ENCODE measurements around the gene STK35.

The STK35 gene

DNA sequence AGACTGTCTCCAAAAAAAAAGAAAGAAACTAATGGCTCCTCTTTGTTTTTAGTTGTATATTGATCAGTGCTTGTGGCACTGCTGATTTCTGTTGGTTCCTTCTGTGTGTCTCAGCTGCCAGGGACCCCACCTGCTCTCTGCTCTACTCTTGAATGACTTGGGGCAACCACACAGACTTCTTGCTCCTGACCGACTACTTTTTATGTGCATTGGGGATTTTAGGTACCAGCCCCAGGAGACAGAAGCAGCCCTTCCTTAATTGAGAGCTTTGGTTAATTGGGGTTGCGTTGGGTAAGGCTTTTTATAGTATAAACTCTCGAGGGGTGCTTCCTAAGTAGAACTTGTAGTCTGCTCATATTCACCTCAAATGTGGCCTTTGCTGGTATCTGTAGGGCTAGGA, 6.9 kb downstream of the STK35 start:
- no peak for DNase-seq

DNA sequence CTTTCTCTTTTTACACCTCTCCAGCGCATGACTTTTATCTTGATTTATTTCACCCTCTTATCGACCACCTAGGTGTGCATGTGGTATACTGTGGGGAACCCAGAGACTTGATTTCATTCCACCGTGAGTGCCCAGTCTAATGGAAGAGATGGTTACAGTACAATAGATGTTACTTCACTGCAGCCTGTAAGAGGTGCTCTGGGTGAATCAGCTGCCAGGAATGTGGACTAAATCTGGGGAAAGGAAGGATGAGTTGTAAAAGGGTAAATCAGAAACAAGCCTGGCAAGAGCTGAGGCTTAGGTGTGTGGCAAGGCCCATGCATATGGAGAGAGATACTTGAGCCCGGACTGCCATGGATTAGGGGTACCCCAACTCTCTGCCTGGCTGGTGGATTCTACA, 7.4 kb downstream of the STK35 start:
- DNase-seq: no peak

DNA sequence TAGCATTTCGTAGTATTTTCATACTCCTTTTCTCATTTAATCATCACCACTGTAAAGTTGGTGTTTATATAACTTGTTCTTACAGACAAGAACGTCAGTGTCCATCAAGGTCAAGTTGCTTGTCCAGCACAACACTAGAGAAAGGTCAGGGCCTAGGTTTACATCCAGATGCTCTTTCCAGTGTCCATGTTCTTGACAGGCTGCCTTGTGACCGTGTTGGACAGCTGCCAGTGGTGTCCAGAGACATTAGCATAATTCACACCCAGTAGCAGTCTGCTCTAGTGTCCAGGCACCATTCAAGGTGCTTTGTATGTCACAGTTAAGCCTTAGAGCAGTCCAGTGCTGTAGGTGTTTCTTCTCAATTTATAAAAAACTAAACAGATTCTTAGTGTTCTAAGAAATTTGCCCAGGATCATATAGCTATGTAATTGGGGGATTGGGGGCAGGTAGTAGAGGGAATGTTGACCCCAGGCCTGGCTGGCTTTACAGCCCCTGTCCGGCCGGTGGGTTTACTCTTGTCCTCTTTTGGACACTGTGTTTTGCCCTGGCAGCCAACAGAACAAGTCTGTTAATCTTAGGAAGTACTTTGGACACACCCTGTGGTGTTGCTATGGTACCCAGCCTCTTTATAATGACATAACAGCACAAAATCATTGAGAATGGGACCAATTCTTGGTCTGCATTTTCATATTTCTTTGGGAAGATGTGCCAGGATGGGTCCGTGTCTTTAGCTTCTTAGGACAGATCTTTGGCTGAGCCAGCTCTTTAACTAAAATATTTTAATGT, 8.0 kb downstream of the STK35 start:
- no peak for DNase-seq

DNA sequence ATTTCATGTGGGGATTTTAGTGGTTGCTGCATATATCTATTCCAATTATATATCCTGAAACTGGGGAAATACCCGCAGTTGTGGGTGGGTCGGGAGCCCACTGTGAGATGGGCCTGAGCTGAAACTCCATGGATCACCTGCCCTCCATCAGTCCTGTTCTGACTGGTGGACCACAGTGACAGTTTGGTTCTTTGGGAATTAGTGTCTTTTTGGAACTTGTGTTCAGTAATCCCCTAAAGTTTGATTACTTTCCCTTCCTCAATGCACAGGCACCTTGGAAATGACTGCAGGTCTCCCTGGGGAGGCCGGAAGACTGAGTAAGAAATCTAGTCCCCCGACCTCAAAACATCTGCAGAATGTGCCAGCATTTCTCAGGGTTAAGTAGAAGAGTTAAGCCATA, 11.3 kb downstream of the STK35 start:
- no peak for DNase-seq

DNA sequence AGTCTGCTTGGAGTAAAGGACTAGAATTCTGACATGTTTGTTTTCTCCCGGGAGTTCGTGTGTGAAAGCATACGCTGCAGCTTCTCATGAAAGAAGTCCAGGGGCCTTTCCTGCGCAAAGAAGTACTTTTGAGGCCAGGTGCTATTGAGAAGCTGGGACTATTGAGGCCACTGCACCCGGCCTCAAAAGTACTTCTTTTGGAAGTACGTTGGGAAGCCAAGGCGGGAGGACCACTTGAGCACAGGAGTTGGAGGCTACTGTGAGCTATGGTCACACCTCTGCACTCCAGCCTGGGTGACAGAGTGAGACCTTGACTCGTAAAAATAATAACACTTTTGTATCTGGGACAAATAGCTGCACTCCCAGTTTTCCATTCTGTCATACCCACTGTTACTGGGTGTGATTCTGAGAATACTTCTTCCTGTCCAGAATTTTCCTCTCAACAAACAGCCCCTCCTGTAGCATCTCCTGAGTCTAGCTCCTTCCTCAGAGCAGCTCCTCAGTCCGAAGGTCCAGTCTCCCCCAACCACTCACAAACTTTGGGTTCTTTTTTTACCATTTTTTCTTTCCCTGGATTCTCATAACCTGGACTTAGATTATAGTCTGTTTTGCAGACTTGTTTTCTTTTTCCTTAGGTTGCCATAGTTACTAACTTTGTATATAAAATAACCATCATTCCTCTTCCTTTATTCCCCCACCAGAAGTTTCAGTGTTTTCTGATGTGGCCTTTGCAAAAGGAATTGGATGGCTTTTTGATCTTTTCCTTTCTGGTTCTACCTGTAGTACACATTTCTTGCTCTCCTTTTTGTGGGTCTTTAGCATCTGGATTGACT, 12.7 kb downstream of the STK35 start:
- DNase-seq: no peak

DNA sequence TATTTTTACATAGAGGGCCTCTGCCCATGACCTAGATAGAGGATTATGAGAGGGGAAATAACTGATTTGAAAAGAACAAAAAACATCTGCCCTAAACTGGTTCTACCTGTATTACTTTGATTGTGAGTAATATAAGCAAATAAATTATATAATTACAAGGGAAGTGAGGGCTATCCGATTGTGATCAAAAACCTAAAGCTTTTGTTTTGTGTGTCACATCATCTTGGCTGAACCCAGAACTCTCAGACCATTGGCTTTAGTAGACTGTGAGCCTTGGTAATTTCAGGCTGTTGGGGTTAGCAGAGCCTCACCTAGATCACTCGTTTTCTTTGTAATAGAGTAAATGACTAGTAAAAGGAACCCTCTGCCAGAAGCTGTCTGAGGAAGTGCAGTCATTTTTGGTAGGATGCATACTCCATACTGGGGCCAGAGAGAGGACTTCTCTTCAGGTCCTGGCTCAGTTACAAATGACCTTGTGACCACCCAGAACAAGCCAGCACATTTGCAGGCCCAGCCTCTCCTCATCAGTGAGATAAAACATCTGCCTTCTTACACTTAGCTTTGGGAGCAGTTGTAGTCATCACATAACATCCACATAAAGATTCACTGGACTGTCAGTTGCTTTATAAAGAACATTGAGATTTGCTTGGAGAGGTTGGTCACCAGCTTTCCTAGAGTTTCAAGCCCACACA, 13.5 kb downstream of the STK35 start:
- no peak for DNase-seq

DNA sequence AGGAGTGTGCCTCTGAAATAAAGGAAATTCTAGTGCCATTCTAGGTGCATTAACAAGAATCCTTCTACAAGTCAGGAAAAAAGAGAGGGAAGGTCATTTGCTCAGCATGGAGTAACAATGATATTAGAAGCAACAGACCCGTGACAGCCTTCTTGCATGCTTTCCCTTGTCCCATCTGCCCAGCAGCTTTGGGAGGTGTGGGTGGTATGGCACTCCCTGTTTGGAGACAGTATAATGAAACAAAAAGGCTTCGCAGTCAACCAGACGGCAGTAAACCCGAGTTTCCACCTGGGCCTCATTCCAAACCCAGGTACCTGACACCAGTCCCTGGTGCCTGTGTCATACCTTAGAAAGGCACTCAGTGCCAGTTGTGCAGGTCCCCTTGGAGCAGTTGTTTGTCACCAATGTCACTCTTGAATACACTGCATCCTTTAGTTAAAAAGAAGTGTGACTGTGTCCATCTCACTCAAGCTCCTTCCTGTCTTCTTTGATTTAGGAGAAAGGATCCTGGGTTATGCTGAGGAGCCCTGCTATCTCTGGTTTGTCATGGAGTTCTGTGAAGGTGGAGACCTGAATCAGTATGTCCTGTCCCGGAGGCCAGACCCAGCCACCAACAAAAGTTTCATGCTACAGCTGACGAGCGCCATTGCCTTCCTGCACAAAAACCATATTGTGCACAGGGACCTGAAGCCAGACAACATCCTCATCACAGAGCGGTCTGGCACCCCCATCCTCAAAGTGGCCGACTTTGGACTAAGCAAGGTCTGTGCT, 14.7 kb downstream of the STK35 start:
- DNase-seq: no peak

DNA sequence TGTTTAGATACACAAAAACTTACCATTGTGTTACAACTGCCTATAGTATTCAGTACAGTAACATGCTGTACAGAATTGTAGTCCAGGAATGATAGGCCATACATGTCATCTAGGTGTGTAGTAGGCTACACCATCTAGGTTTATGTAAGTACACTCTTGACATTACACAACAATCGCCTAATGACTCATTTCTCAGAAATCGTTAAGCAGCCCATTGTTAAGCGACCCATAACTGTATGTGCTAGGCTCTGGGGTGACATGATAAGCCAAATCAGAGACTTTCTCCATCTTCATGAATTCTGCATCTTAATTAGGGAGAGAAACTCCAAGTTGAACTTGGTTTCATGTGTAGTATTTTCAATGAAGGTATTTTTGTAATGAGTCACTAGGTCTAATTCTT, 17.2 kb downstream of the STK35 start:
- no peak for DNase-seq

DNA sequence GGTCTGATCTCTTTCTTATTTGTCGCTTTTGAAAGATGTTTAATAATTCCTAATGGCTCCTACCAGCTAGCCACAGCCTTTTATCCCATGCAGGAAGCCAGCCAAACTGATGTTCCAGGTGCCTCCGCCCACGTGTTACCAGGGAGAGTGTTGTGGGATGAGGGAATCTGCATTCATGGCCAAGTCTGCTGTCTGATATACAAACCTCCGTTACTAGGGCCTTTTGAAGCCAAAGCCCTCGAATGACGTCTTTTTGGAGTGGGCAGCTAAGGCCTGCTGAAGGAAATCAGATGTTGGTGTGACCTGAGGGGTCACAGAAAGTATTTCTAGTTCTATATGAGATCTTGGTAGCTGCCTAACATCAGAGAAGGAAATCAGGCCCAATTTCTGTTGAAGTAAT, 21.3 kb downstream of the STK35 start:
- DNase-seq: no peak

DNA sequence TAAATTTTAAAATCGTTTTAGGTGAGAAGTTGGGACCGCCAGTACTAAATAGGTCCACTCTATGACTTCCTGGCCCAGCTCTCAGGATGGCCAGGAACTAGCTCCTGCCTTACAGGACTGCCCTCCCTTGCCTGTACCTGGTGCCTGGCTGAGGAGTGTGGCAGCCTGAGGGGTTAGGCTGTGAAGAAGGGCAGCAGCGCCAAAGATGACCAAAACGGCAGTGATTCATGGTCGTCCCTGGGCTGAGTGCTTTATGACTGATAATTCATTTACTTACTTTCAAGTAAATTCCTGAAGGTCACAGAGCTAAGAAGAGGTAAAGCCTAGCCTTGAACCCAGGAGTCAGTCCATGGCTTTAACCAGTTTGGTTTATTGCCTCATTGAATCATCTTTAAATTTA, 22.1 kb downstream of the STK35 start:
- DNase-seq: no peak

DNA sequence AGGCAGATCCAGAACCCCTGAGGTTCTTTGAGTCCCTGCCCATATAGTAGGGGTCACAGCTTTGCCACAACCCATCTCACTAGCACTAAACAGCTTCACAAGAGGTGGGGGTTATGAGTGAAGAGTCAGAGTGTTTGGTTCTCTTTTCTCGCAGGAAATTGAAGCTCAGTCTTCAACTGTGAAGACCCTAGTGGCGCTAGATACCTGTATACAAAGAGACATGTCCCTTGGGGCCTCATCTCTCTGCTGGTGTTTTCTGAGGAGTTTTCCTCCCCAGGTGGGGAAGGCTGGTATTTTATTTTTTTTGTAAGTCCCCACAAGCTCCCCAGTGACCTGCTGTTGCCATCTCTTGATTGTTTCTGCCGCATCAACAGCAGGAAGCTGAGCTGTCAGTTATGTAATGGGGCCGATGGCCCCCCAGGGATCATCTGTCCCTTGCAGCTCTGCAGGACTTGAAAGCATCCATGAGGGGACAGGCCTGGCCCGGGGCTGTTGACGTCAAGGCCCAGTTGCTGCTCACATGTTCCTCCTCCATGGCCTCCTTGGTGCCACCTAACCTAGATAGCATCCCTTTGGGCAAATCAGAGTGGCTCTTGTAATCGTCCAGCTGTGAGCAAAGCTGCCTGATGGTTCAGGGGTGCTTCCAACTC, 23.1 kb downstream of the STK35 start:
- DNase-seq: no peak

DNA sequence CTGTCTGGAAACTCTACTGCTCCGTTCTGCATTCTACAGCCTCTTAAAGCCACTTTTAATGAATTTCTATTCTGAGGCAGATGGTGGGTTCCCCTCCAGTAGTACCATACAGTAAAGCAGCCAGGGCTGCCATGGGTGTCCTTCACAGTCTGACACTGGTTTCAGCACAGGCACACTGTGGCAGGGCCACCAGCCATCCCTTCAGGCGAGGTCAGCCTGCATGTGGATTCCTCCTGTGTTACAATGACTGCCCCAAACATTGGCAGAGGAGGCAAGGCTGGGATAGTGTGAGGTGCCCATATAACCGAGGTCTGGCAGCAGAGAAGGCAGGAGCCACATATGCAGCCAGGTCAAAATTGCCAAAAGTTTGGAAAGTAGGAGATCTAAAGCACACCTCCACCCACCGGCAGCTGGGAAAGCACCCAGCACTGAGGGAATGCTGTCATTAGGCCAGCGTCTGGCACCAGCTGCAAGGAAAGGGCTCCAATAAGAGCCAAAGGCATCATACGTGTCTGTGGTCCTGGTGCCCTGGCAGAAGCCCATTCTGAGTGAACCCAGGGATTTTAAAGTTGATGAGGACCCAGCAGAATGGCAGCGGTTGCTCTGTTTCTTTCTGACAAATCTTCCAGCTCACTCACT, 24.0 kb downstream of the STK35 start:
- DNase-seq: no peak

DNA sequence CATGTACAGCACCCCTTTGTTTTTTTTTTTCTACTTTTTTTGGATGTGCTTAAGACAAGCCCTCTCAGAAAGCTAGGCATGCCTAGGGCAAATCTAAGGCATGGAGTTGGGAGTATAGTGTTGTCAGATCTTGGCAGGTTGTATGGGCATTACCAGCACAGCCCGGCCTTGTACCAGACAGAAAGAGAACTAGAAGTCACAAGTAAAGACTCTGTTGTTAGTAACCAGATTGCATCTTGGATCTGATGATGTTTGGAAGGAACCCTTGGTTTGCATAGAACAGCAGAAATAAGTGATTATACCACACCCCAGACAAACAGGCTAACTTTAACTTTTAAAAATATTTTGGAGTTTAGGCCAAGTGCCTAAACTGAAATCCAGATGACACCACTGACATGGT, 25.6 kb downstream of the STK35 start:
- no peak for DNase-seq

DNA sequence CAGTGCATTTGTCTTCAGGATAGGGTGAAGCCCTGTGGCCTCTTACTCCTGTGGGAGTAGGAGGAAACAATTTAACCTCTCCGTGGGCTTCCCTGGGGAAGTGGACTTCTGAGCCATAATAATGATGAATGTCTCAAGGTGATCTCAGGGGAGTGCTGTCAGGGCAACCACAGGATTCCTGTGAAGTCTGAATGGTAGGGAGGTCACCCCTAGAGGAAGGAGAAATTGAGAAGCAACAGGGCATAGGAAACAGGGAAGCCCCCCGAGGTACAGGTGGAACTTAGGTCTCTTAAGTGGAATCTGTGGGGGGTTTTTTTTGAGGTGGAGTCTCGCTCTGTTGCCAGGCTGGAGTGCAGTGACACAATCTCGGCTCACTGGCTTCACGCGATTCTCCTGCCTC, 26.9 kb downstream of the STK35 start:
- no peak for DNase-seq

DNA sequence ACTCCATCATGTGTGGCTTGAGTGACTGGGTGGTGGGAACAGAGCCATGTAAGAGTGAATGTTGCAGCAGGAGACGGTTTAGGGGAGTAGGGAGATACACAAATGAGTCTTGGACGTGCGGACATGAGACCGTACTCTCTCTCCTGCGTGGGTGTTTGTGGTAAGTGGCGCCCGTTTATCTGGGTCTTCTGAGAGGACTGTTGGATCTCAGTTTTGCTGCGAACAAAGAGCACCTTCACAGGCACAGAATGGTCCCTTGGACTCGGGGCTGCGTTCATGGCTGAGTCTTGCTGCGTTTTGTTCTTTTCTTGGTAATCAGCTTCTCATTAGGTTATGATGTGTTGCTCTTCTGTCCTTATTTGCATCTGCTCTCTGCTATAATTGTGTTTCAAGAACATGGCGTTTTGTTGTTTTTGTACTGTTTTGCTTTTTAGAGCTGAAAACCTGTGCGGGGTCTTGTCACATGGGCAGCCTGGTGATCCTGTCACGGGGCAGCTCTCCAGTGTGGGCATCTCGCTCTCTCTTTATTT, 28.5 kb downstream of the STK35 start:
- DNase-seq: no peak

DNA sequence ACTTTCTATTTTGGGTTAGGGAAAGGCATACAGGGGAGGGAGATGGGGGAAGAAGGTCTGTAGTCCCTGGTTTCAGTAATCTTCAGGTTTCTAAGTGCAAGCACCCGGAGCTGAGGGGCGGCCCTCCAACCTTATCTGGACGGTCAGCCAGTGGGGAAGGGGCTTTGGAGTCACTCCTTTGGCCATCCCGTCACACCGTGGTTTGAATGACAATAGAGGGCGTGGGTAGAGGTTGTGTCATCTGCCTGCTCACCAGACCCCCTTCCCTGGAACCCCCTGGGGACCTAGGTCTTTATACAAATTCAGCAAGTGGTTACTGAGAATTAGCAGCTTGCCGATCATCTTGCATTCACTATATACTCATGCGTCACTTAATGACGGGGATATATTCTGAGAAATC, 29.1 kb downstream of the STK35 start:
- DNase-seq: no peak

DNA sequence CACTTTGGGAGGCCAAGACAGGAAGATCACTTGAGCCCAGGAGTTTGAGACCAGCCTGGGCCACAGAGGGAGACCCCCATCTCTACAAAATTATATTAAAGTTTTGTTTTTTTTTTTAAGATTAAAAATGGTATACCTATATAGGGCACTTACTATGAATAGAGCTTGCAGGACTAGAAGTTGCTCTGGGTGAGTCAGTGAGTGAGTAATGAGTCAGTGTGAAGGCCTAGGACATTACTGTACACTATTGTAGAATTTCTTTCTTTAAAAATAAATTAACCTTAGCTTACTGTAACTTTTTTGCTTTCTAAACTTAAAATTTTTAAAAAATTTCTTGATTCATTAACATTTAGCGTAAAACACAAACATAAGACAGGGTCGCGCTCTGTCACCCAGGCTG, 29.7 kb downstream of the STK35 start:
- no peak for DNase-seq

DNA sequence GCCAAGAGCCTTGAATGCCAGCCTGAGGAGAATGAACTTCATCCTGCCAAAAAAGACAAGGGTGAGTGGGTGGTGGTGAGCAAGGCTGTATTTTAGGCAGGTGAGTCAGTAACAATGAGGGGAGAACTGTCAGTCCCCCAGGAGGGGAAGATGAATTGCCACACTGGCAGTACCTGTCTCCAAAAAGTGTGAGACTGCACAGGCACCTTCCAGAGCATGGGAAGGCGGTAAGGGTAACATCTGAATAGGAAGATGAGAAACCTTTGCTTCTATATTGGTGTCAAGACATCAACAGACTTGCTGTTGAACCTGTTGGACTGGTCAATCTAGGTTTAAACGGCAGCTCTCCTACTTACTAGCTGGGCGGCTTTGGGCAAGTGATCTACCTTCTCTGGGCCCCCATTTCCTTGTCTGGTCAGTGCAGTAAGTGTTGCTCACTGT, 30.9 kb downstream of the STK35 start:
- no peak for DNase-seq

DNA sequence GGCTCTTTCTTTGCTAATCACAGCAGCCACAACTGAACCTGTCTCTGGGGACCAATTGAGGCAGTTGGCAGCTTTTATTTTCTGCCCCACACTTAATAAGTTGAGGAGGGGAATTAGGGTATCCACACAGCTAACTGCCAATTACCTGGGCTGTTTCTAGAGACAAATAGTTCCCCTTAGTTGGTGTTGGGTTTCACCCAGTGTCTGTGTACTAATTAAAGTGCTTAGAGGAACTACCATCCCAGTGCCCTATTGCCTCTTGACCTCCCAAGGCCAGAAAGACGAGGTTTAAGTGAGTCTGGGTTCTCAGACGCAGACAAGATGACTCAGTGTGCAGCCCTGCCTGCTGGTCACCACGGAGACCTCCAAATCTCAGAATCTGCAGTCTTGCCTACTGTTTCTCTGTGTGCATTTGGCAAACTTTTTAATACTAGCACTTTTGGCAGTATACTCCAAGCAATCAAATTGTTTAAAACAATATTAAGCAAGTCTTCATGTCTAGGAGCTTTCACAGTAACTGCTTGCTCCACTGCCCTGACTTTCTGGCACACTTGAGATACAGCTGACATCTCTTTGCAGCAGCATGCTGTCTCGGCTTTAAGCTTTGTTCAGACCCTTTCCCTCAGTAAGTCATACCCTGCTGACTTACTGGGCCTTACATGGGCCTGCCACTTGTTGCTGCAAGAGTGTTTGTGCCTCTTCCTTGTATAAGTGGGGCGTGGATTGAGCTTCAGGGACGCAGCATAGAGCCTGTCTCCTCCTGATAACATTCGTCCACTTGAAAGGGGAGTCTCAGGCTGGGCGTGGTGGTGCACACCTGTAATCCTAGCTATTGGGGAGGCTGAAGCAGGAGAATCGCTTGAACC, 31.9 kb downstream of the STK35 start:
- DNase-seq: peak; percentile 8

DNA sequence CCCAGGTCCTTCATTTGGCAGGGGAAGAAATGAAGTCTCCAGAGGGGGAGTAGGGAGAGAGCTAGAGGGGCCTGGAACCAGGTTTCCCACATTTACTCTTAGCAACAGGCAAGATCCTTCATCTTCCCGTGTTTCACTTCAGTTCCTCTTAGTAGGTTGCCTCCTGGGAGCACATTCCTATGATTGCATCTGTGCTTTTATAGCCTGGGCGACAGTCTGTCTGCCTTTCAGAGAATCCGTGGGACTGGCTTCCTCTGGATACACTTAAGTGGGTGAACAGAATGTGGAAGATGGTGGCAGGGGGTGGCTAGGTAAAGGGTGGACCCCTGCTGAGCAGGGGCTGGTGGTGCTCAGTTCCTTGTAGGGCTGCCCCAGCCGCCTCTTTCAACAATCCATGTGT, 33.4 kb downstream of the STK35 start:
- no peak for DNase-seq

DNA sequence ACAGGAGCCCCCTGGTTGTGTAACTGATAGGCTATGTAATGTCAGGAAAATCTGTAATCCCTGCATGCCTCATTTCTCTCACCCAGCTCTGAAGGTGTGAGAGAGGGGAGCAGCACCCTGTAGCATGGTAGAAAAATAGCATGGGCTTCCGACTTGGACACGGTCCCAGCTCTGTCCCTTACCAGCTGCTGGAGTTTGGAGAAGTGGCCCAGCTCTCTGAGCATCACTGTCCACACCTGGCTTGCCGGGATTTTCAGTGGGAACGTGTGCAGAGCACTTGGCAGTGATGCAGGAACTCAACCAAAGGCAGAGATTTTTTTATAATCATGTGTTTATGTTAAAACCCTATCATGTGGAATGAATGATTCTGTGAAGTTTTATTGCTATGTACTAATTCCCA, 34.6 kb downstream of the STK35 start:
- DNase-seq: no peak

Data from NCI-H2227 treated with DMSO at 0.1 percent for 48 hours (cell line).